Left lung (tissue), 10 donors: ENCODE measurements around the gene ROM1. TPM values are rescaled to one million over a fixed set of nuclear protein-coding genes. Genes with fewer than 3 reads are reported as not detected.
A peak's percentile ranks its signal among the peaks of the same experiment; 100 is the strongest.

Experiments used
- ATAC-seq: fragments of 200-7000 bp; cut with Tn5 transposase; one replicate; pipeline ENCODE4 v1.9.1; 2020; ENCODE audit warnings: moderate library complexity
- DNase-seq, 4 donors: peaks; one replicate each; pipeline ENCODE4 v3.0.0-alpha.2; 2013 to 2020
- H3K27ac ChIP-seq, 2 donors: fragments of 200-600 bp; sonication (generic) in 1 of 2; one replicate each; pipeline versions ENCODE4 v1.5.0 to v1.8.0; 2020 to 2021
- H3K27me3 ChIP-seq, 2 donors: fragments of 200-600 bp; sonication (generic) in 1 of 2; one replicate each; pipeline versions ENCODE4 v1.5.0 to v1.8.0; 2020 to 2021
- H3K36me3 ChIP-seq, 2 donors: fragments of 200-600 bp; sonication (generic) in 1 of 2; one replicate each; pipeline versions ENCODE4 v1.5.0 to v1.8.0; 2020 to 2021
- H3K4me1 ChIP-seq, 2 donors: fragments of 200-600 bp; one replicate each; pipeline ENCODE4 v1.8.0; 2021
- H3K4me3 ChIP-seq, 2 donors: fragments of 200-600 bp; sonication (generic) in 1 of 2; one replicate each; pipeline versions ENCODE4 v1.5.0 to v1.8.0; 2020 to 2021; ENCODE audit warnings: mild to moderate bottlenecking in 1 of 2
- H3K9me3 ChIP-seq, 2 donors: fragments of 200-600 bp; sonication (generic) in 1 of 2; one replicate each; pipeline versions ENCODE4 v1.5.0 to v1.8.0; 2020 to 2021
- intact Hi-C, 2 donors: fragments of 100-400 bp; cut with DNase I; formaldehyde crosslinking; loops; one replicate each; pipeline versions ENCODE4 v1.11.2 to v1.14.2; 2022
- polyA plus RNA-seq, 6 donors: library from polyadenylated mRNA; unstranded; fragments of 120-200 nt; gene quantifications; one replicate each; pipeline ENCODE4 v1.2.1, GENCODE V29; 2013; ENCODE audit not compliant: insufficient read length in 6 of 6
- total RNA-seq, 2 donors: library from RNA; stranded (reverse); fragmentation: NEBNext Ultra II Directional; extraction: Animal tissue kit (Norgen Biotek cat#: 25700); gene quantifications; one replicate each; pipeline ENCODE4 v1.2.1, GENCODE V29; 2021
- TF ChIP-seq, protein P1 (sequence below), 2 donors: fragments of 200-600 bp; sonication (generic) in 1 of 2; IDR thresholded peaks; one replicate each; pipeline versions ENCODE4 v1.5.0 to v1.8.0; 2021; ENCODE audit warnings: antibody characterized with exemption in 2 of 2
- donor health status: DM: no; HTN: yes; CAD: no.
- donor health status: DM: no; HTN: no; CAD: no.

Gene ROM1
- total and polyA plus RNA-seq, 8 donors, result 3.4 to 6.5 (median 5.5) TPM

- intact Hi-C loops, result no loop called here
- no peaks in the 10 kb centered on the region for H3K9me3 ChIP-seq
- TF ChIP-seq, protein P1, sequence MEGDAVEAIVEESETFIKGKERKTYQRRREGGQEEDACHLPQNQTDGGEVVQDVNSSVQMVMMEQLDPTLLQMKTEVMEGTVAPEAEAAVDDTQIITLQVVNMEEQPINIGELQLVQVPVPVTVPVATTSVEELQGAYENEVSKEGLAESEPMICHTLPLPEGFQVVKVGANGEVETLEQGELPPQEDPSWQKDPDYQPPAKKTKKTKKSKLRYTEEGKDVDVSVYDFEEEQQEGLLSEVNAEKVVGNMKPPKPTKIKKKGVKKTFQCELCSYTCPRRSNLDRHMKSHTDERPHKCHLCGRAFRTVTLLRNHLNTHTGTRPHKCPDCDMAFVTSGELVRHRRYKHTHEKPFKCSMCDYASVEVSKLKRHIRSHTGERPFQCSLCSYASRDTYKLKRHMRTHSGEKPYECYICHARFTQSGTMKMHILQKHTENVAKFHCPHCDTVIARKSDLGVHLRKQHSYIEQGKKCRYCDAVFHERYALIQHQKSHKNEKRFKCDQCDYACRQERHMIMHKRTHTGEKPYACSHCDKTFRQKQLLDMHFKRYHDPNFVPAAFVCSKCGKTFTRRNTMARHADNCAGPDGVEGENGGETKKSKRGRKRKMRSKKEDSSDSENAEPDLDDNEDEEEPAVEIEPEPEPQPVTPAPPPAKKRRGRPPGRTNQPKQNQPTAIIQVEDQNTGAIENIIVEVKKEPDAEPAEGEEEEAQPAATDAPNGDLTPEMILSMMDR (IDR thresholded peaks at IDR 0.05), result no peak
- H3K36me3 ChIP-seq, result peaks cover 0 to 71% of the 10 kb centered on the region in 2 donors
- peaks cover 11 to 46% of the 10 kb centered on the region in 2 donors for H3K4me1 ChIP-seq
- no peaks in the 10 kb centered on the region for H3K27me3 ChIP-seq
- peak in 1 of 4 donors; percentile 47 for DNase-seq
- ATAC-seq, result no peak
- H3K4me3 ChIP-seq, result no peak overlapping the region
- no peak overlapping the region for H3K27ac ChIP-seq
Observed at GRCh38 chr11:62605902-62606301, 7.2 kb upstream of the ROM1 start.

DNA sequence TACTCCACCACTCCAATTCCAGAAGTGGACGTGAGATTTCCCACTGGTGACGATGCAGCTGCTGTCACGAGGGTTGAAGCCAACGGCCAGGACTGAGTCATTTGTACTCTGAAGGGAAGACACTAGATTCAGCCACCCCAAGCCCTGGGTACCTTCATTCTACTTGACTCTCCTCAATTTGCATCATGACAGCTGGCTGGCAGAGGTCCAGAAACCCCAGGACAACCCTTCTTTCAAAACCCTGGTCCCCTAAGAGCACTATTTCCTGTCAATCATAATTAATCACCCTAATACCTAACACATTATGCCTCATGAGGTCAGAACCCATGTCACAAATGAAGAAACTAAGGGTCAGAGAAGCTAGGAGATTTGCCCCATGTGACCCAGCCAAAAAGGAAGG is 5.3 kb upstream of the ROM1 start:
- no peaks in the 10 kb centered on the region for H3K9me3 ChIP-seq
- ATAC-seq, result no peak
- H3K27ac ChIP-seq, result peak overlapping the region in 1 of 2 donors; percentile 13
- H3K36me3 ChIP-seq, result peaks cover 0 to 68% of the 10 kb centered on the region in 2 donors
- H3K4me3 ChIP-seq, result no peak overlapping the region
- peaks cover 16 to 48% of the 10 kb centered on the region in 2 donors for H3K4me1 ChIP-seq
- peak in 1 of 4 donors; percentile 10 for DNase-seq
- H3K27me3 ChIP-seq, result no peaks in the 10 kb centered on the region
- TF ChIP-seq, protein P1 (IDR thresholded peaks at IDR 0.05), result no peak
- intact Hi-C loops, result no loop called here

DNA sequence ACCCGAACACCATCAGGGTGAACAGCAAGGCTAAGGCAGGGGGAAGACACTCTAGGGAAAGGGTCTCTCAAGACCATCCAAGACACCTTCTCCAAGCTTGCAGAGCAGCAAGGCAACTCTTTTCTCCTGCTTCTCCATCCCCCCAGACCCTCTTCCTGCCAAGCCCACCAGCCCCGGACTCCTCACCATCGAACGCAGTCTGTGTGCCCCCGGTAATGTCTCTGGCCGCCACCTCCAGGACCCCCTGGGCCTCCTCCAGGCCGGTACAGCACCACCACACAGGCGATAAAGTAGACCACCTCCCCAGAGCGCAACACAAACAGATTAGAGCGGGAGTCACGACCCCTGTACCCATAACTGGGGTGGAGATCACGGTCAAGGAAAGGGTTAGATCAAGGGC is 4.3 kb upstream of the ROM1 start:
- Histone ChIP-seq H3K9me3 (no peaks in the 10 kb centered on the region), H3K27ac (no peak overlapping the region), H3K36me3 (peaks cover 0 to 68% of the 10 kb centered on the region in 2 donors)

DNA sequence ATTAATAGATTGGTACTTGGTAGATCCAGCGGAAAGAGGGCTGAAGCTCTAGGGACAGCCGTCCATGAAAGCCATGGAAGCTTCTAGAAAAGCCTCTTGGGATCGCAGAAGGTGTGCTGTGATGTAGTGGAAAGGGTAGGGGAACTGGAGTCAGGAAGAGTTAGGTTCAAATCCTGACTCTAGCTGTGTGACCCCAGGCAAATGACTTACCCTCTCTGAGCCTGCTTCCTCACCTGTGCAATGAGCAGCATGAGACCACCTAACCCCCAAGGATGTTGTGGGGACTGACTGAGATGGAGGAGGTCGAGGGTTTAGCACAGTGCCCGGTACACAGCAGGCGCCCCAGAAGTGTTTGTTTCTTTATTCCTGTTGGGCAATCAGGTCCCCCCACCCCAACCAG is 2.7 kb upstream of the ROM1 start:
- Histone ChIP-seq H3K36me3 (peaks cover 0 to 61% of the 10 kb centered on the region in 2 donors), H3K9me3 (no peaks in the 10 kb centered on the region), H3K4me1 (peaks cover 11 to 60% of the 10 kb centered on the region in 2 donors), H3K27me3 (no peaks in the 10 kb centered on the region), H3K4me3 (no peak overlapping the region), H3K27ac (no peak overlapping the region)
- intact Hi-C loops, result no loop called here
- TF ChIP-seq, protein P1 (IDR thresholded peaks at IDR 0.05), result no peak
- DNase-seq, result no peak
- ATAC-seq, result no peak

More for the DNA sequence above, 4.3 kb upstream of the ROM1 start:
- DNase-seq (peak in 1 of 4 donors; percentile 55), ATAC-seq (no peak)
- intact Hi-C loops, result no loop called here
- Histone ChIP-seq H3K4me3 (no peak overlapping the region), H3K27me3 (no peaks in the 10 kb centered on the region), H3K4me1 (peaks cover 11 to 51% of the 10 kb centered on the region in 2 donors)
- TF ChIP-seq, protein P1 (IDR thresholded peaks at IDR 0.05), result no peak

GRCh38 chr11:62610814-62611704 is 2.0 kb upstream of the ROM1 start:
- Histone ChIP-seq H3K36me3 (peaks cover 0 to 61% of the 10 kb centered on the region in 2 donors), H3K27ac (peak overlapping the region; percentile 95 to 96), H3K4me3 (peak overlapping the region; percentile 79 to 88), H3K27me3 (no peaks in the 10 kb centered on the region), H3K4me1 (peaks cover 11 to 60% of the 10 kb centered on the region in 2 donors), H3K9me3 (no peaks in the 10 kb centered on the region)
- ATAC-seq (no peak), DNase-seq (no peak)
- intact Hi-C loops, result no loop called here
- TF ChIP-seq, protein P1 (IDR thresholded peaks at IDR 0.05), result no peak
